ENCODE measurements around the gene MYO3A. TPM values are rescaled to one million over a fixed set of nuclear protein-coding genes. Genes with fewer than 3 reads are reported as not detected.

MYO3A gene
- total and polyA plus RNA-seq, 2 donors (not counting 3 experiments of a cell fraction or from before 2014, with no cell fraction given) = not detected

- no peak overlapping the region for H3K4me3 ChIP-seq (replicated peaks in 1 of 3; ENCODE audit: insufficient read depth in 1 of 3, low read depth in 1 of 3, low read length in 3 of 3)
- DNase-seq (ENCODE audit: low read depth, low spot score) (no peak), FAIRE-seq (no peak)
- H3K9me3 ChIP-seq (replicated peaks; ENCODE audit: control insufficient read depth, insufficient read depth, low read length) = no peaks in the 10 kb centered on the region
- no peaks in the 10 kb centered on the region for H4K20me1 ChIP-seq (replicated peaks; ENCODE audit: control insufficient read depth, extremely low read depth, insufficient read depth, low read length)
- H2AFZ ChIP-seq (ENCODE audit: low read depth, low read length) = no peak overlapping the region
- no peaks in the 10 kb centered on the region for H3K36me3 ChIP-seq (ENCODE audit: control insufficient read depth in 2 of 2, extremely low read depth in 1 of 2, insufficient read depth in 2 of 2, low read length in 2 of 2)
- H3K27me3 ChIP-seq (ENCODE audit: control insufficient read depth in 2 of 2, insufficient read depth in 2 of 2, low read length in 2 of 2) = no peaks in the 10 kb centered on the region
- H3K9ac ChIP-seq (replicated peaks; ENCODE audit: extremely low read depth, insufficient read depth, low read length) = no peak overlapping the region
- no peak overlapping the region for H3K27ac ChIP-seq (ENCODE audit: insufficient read depth, low read depth, low read length)
- no peaks in the 10 kb centered on the region for H3K9me1 ChIP-seq (replicated peaks; ENCODE audit: control insufficient read depth, extremely low read depth, insufficient read depth, low read length)
- H3K4me2 ChIP-seq (ENCODE audit: insufficient read depth, low read length) = no peak overlapping the region
- dilution Hi-C loops (cut with MboI; ENCODE audit: extremely low pct_ligation_motif_present, low sequenced_read_pairs) = no loop called here
- BruUV-seq (replicated peaks) = no TSS peak
- ChIA-PET CTCF (no interaction called here), POLR2A (no interaction called here)
- TF ChIP-seq JUN (IDR thresholded peaks at IDR 0.05; ENCODE audit: borderline replicate concordance, insufficient read depth, insufficient read length, low read depth) (no peak), EZH2 (IDR thresholded peaks at IDR 0.05; ENCODE audit: borderline replicate concordance, low read depth, low read length, severe bottlenecking) (no peak), POLR2AphosphoS5 (IDR thresholded peaks at IDR 0.05; ENCODE audit: insufficient read depth, low read depth, low read length) (no peak), MAX (IDR thresholded peaks at IDR 0.05; ENCODE audit: insufficient read depth, insufficient read length) (no peak), GATA2 (IDR thresholded peaks at IDR 0.05; ENCODE audit: insufficient read depth, insufficient read length, low read depth, low read length) (no peak), FOS (IDR thresholded peaks at IDR 0.05; ENCODE audit: borderline replicate concordance, insufficient read depth, low read length) (no peak), MYC (IDR thresholded peaks at IDR 0.05; ENCODE audit: low read depth, low read length) (no peak), POLR2A (IDR thresholded peaks at IDR 0.05; ENCODE audit: low read depth, low read length) (no peak), CTCF (IDR thresholded peaks at IDR 0.05; ENCODE audit: extremely low read depth in 1 of 2, insufficient read depth in 1 of 2, low read depth in 1 of 2, low read length in 2 of 2) (no peak)
- intact Hi-C loops (cut with micrococcal nuclease) = no loop called here
- no peaks in the 10 kb centered on the region for H3K79me2 ChIP-seq (ENCODE audit: control insufficient read depth, insufficient read depth, low read length)
- H3K4me1 ChIP-seq (ENCODE audit: control insufficient read depth, extremely low read depth, insufficient read depth, low read length) = no peaks in the 10 kb centered on the region
Measured at GRCh38 chr10:26194275-26194674, 260.2 kb downstream of the MYO3A start.

Measured in endothelial cell of umbilical vein (primary cell).